Breast epithelium (tissue), 3 donors: ENCODE data around the gene CCDC74A.
"Not testable (repeated sequence)": the region's sequence is repeated elsewhere in the genome, so short reads cannot be mapped to it uniquely, and the experiment has no call there.

Experiments used
- POLR2AphosphoS5 ChIP-seq, 3 donors: sonication (generic); formaldehyde crosslinking; IDR thresholded peaks; one replicate each; pipeline ENCODE4 v1.6.1; 2017; ENCODE audit warnings: antibody characterized with exemption in 3 of 3
- TF ChIP-seq, protein P1 (sequence below), 3 donors: fragments of 450-650 bp; IDR thresholded peaks; one replicate each; pipeline ENCODE4 v1.5.1; 2016 to 2017; ENCODE audit warnings: antibody characterized with exemption in 3 of 3, mild to moderate bottlenecking in 3 of 3, moderate library complexity in 3 of 3

DNA sequence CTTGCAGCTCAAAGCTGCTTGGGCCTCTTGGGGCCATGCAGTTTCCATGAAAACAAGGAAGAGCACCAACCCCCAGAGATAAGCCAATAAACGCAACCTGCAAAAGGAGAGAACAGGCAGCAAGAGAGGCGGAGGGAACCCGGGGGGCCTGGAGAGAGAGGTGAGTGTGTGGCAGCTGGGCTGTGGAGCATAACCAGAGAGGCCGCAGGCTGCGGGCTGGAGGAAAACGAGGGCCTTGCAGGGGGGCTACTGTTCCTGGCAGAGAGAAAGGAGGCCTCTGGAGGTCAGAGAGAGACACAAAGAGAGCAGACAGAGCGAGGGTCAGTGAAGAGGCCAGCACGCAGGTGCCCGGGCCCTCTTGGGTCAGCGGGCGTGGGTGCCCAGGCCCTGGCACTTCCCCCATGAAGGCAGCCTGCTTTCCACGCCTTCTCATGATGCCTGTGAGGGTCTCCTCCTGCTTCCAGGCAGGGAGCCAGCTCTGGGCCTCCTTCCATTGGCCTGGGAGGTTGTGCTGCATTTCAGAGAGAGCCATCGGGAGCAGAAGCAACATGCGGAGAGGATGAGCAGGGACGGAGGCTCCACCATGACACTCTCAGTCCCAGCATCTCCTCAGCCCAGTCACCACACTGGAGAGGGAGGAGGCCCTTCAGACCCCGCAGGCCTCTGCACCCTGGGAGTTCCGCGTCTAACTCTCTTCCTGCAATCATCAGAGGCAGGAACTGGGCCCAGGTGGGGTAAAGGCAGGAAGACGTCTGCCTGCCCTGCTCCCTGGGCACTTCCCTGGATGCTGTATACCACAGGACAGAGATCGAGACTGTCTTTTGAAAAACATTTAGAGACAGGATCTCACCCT, 36.8 kb upstream of the CCDC74A start:
- TF ChIP-seq, protein P1, sequence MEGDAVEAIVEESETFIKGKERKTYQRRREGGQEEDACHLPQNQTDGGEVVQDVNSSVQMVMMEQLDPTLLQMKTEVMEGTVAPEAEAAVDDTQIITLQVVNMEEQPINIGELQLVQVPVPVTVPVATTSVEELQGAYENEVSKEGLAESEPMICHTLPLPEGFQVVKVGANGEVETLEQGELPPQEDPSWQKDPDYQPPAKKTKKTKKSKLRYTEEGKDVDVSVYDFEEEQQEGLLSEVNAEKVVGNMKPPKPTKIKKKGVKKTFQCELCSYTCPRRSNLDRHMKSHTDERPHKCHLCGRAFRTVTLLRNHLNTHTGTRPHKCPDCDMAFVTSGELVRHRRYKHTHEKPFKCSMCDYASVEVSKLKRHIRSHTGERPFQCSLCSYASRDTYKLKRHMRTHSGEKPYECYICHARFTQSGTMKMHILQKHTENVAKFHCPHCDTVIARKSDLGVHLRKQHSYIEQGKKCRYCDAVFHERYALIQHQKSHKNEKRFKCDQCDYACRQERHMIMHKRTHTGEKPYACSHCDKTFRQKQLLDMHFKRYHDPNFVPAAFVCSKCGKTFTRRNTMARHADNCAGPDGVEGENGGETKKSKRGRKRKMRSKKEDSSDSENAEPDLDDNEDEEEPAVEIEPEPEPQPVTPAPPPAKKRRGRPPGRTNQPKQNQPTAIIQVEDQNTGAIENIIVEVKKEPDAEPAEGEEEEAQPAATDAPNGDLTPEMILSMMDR (IDR thresholded peaks at IDR 0.05), result not testable (repeated sequence)
- TF ChIP-seq POLR2AphosphoS5 (IDR thresholded peaks at IDR 0.05), result not testable (repeated sequence)
